KMS-11 (cell line): ENCODE data around the gene STEAP3.

Experiments used
- H2AFZ ChIP-seq: fragments of 200-600 bp; sonication (generic); 2 replicates; pipeline ENCODE4 v1.6.1; 2016; ENCODE audit warnings: antibody characterized with exemption, mixed run types, low read depth
- H3K27ac ChIP-seq: fragments of 200-600 bp; sonication (generic); 2 replicates; pipeline ENCODE4 v1.6.1; 2016; ENCODE audit warnings: mild to moderate bottlenecking, mixed run types
- H3K27me3 ChIP-seq: fragments of 200-600 bp; sonication (generic); 2 replicates; pipeline ENCODE4 v1.6.1; 2017; ENCODE audit warnings: mild to moderate bottlenecking, low read depth, mixed run types, moderate library complexity; ENCODE audit not compliant: insufficient read depth
- H3K36me3 ChIP-seq: fragments of 200-600 bp; sonication (generic); 2 replicates; pipeline ENCODE4 v1.6.1; 2017; ENCODE audit warnings: mild to moderate bottlenecking, mixed run types; ENCODE audit not compliant: insufficient read depth
- H3K4me1 ChIP-seq: fragments of 200-600 bp; sonication (generic); 2 replicates; pipeline ENCODE4 v1.6.1; 2016; ENCODE audit warnings: mild to moderate bottlenecking, low read depth, mixed run types; ENCODE audit not compliant: poor library complexity, severe bottlenecking
- H3K4me2 ChIP-seq: fragments of 200-600 bp; sonication (generic); 2 replicates; pipeline ENCODE4 v1.7.0; 2016; ENCODE audit warnings: mild to moderate bottlenecking, mixed run types
- H3K4me3 ChIP-seq: fragments of 200-600 bp; sonication (generic); IDR thresholded peaks from 2 replicates; pipeline ENCODE4 v1.6.1; 2017; ENCODE audit warnings: low read depth, low read length, mixed read lengths; ENCODE audit not compliant: insufficient read depth
- H3K79me2 ChIP-seq: fragments of 200-600 bp; sonication (generic); 2 replicates; pipeline ENCODE4 v1.6.1; 2016; ENCODE audit warnings: low read depth, mixed run types; ENCODE audit not compliant: insufficient read depth
- H3K9ac ChIP-seq: fragments of 200-600 bp; sonication (generic); 2 replicates; pipeline ENCODE4 v1.6.1; 2016; ENCODE audit warnings: mild to moderate bottlenecking, mixed run types
- H4K20me1 ChIP-seq: fragments of 200-600 bp; sonication (generic); 2 replicates; pipeline ENCODE4 v1.6.1; 2016; ENCODE audit warnings: mild to moderate bottlenecking, mixed run types; ENCODE audit not compliant: insufficient read depth
- CTCF ChIP-seq: fragments of 200-600 bp; sonication (generic); conservative IDR thresholded peaks from 2 replicates; pipeline ENCODE4 v1.6.1; 2017; ENCODE audit warnings: low read depth, mild to moderate bottlenecking, antibody characterized with exemption, low read length, moderate library complexity, mixed read lengths

Gene STEAP3

DNA sequence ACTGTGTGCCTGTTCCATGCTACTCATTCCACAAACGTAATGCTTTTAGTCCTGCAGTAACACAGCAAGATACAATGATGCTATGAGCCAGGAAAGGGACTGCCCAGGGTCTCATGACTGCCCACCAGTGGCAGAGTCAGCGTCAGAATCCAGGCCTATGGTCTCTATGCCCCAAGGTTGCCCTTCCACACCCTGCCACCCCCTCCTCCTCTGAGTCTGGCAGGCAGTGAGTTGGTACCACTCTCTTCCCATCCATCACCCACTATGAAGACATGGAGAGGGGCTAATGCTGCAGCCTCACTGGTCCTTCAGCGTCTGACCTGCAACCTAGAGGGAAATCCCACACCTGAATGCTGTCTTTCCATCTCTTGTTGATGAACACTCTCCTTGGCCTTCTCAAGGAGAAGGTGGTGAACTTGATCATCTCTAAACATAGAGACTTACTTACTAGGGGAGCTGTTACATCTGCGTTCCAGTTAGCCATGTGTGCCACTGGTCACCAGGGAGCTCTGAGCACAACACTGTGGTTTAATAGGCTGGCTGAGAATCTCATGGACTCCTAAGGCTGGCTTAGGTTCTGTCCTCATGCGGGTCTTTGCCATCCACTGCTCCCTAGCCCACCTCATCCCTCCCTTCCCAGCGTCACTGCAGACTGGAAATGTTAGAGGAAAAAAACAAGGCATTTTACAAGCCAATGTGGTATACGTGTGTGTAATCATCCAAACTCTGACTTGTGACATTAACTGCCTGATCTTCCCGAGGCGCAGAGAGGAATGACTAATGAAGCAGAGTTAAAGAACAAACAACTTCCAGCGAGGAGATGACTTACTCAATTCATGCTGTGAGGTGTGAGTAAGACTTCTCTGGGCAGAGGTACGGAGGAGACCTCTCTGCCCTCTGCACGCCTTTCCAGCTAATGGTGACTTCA lies 28.8 kb downstream of the STEAP3 start:
- Histone ChIP-seq H3K36me3 (no peaks in the 10 kb centered on the region), H3K27me3 (no peaks in the 10 kb centered on the region), H3K9ac (no peak overlapping the region), H3K27ac (no peak overlapping the region), H3K4me2 (no peak overlapping the region), H3K79me2 (no peaks in the 10 kb centered on the region), H2AFZ (no peak overlapping the region), H4K20me1 (no peaks in the 10 kb centered on the region), H3K4me3 (no peak overlapping the region), H3K4me1 (no peaks in the 10 kb centered on the region)
- no peak for TF ChIP-seq CTCF

- Histone ChIP-seq H3K4me2 (no peak overlapping the region), H3K27ac (no peak overlapping the region), H2AFZ (no peak overlapping the region), H4K20me1 (no peaks in the 10 kb centered on the region), H3K79me2 (no peaks in the 10 kb centered on the region), H3K36me3 (no peaks in the 10 kb centered on the region), H3K4me3 (no peak overlapping the region), H3K4me1 (no peaks in the 10 kb centered on the region), H3K27me3 (no peaks in the 10 kb centered on the region), H3K9ac (no peak overlapping the region)
- no peak for TF ChIP-seq CTCF
Measured at GRCh38 chr2:119253114-119253702, 29.6 kb downstream of the STEAP3 start.

DNA sequence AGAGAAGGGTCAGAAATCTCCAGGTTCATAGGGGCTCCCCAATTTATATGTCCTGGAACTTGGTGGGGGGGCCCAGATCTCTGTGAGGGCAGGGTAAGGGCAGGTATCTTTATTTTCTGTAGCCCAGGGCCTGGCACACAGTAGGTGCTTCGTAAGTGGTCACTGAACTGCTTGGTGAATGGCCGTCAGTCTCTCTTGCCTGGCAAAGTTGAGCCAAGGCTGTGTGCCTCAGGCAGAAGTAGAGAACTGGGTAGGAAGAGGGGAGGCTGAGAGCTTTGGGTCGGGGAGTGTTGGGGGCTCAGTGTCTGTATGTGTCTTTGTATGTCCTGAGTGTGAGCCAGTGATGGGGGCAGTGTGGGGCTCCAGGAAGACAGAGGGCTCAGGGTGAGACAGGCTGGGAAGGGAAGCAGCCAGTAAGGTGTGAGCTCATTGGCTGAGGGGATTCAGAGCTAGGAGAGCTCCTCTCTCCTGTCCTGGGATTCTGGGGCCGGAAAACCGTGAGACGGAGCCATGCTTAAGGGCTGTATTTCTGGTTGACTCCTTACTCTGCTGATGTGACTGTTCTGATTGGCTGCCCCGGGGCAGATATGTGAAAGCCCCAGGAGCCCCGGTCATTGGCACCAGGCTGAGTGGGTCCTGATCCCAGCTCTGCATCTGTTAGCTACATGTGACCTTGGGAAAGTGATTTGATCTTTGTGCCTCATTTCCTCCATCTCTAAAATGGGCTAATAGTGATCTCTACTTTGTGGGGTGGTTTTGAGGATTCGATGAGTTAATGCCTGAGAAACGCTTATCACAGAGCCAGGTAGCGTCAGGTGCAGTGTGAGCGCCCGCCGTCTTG lies 30.3 kb downstream of the STEAP3 start:
- H3K36me3 ChIP-seq = no peaks in the 10 kb centered on the region
- TF ChIP-seq CTCF = no peak
- H3K79me2 ChIP-seq = no peaks in the 10 kb centered on the region
- H4K20me1 ChIP-seq = no peaks in the 10 kb centered on the region
- H3K4me1 ChIP-seq = no peaks in the 10 kb centered on the region
- no peak overlapping the region for H3K4me2 ChIP-seq
- no peak overlapping the region for H2AFZ ChIP-seq
- H3K27ac ChIP-seq = no peak overlapping the region
- no peaks in the 10 kb centered on the region for H3K27me3 ChIP-seq
- no peak overlapping the region for H3K9ac ChIP-seq
- H3K4me3 ChIP-seq = no peak overlapping the region

DNA sequence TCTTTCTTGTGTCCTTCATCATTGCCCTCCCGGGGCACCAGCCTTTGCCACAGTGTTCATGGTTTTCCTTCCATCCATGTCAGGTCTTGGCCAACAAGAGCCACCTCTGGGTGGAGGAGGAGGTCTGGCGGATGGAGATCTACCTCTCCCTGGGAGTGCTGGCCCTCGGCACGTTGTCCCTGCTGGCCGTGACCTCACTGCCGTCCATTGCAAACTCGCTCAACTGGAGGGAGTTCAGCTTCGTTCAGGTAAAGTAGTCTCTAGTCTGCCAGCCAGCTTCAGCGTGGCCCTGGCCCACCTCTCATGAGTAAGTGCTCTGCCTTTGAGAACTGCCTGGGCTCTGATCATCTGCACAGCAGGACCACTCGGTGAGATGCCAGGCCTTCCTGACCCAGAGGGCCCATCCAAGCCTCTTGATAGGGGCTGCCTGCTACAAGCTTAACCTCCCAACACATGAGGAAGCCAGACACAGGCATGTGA lies 31.0 kb downstream of the STEAP3 start:
- no peaks in the 10 kb centered on the region for H3K4me1 ChIP-seq
- no peaks in the 10 kb centered on the region for H4K20me1 ChIP-seq
- no peak overlapping the region for H3K4me2 ChIP-seq
- TF ChIP-seq CTCF = no peak
- H3K27ac ChIP-seq = no peak overlapping the region
- H3K4me3 ChIP-seq = no peak overlapping the region
- no peak overlapping the region for H2AFZ ChIP-seq
- no peaks in the 10 kb centered on the region for H3K36me3 ChIP-seq
- no peaks in the 10 kb centered on the region for H3K27me3 ChIP-seq
- H3K79me2 ChIP-seq = no peaks in the 10 kb centered on the region
- no peak overlapping the region for H3K9ac ChIP-seq
